ENCODE data around the gene GGT7.

GRCh38 chr20:34825530-34826362, 46.9 kb downstream of the GGT7 start, which contains the start of gene NCOA6:
- TF ChIP-seq CTCF (IDR thresholded peaks at IDR 0.05) (no peak), POLR2A (IDR thresholded peaks at IDR 0.05) (no peak), POLR2AphosphoS5 (IDR thresholded peaks at IDR 0.05) (no peak)
